DMS53 (cell line): Measurements from ENCODE around the gene ARHGAP10.

Experiments
- DNase-seq: peaks from one replicate; lab custom pipeline; 2025; lab: John Stamatoyannopoulos, UW

ARHGAP10 gene

DNA sequence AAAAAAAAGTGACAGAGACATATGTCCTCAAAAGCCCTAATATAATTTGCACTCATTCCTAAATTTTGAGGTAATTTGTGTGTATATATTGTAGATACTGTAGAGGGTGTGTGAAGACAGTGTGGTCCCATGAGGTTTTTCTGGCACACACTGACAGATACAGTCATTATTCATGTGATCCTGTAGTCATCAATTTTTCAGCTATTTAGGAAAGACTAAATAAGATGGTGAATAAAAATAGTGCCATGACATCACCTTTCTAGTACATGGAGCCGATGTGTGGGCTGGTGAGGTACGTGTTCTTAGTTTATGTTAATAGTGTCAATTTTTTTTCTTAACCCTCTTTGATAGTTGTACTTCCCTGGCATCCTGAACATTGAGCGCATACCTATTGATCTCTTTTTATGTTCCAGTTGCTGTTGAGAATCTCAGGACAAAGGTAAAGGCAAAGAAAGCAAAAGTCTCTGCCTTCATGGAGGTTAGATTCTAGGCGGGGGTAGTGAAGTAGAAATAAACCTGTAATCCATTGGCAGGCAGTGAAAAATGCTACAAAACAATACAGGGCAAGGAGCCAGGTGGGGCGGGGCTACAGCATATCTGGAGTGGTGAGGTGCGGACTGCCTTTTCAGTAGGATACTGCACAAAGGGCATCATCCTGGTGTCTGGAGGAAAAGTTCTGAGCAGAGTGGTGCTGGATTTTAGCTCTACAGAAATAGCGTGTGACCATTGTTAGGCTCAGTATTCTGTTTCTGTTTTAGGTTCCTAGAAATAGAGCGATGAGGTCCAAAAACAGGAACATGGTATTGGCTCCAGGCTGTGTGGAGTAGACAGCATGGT is 93.8 kb downstream of the ARHGAP10 start:
- no peak for DNase-seq

DNA sequence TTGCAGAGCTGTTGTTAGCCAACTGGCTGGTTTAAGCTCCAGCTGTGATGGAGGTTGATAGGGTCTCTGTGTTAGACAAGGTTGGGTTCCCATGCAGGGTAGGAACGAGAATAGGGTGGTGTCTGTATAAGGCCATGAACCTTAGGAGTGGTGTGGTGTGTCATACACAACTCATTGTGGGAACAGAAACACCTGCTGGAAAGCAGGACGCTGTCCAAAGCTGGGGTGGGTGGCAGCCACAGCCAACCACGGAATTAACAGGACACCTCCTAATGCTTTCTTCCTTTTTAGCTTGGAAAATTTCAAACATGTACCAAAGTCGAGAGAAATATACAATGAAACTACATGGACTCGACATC is 94.4 kb downstream of the ARHGAP10 start:
- no peak for DNase-seq

DNA sequence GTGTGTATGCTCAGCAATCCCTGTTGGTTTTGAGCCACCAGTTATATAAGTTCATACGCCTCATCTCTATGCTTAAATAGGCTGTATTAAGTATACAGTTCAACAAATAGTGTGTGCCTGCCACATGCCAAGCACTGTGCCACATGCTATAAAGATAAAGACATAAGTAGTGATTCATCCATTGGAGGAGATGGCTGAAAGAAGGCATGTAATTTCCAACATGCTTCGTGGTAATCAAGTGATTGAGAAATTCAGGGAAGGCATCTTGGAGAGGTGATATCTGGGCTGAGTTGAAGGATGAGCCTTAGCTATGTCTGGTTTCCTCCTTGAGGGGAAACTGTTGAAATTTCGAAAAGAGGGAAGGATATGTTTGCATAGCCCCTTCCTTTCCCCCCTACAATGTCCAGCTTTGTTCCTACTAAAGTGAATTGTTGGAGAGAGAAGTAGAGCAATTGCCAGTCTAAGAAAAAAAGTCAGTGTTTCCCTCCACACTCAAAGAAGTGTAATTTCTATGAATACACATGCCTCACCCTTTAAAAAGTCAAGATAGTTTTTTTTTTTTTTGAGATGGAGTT is 96.5 kb downstream of the ARHGAP10 start:
- DNase-seq = no peak

DNA sequence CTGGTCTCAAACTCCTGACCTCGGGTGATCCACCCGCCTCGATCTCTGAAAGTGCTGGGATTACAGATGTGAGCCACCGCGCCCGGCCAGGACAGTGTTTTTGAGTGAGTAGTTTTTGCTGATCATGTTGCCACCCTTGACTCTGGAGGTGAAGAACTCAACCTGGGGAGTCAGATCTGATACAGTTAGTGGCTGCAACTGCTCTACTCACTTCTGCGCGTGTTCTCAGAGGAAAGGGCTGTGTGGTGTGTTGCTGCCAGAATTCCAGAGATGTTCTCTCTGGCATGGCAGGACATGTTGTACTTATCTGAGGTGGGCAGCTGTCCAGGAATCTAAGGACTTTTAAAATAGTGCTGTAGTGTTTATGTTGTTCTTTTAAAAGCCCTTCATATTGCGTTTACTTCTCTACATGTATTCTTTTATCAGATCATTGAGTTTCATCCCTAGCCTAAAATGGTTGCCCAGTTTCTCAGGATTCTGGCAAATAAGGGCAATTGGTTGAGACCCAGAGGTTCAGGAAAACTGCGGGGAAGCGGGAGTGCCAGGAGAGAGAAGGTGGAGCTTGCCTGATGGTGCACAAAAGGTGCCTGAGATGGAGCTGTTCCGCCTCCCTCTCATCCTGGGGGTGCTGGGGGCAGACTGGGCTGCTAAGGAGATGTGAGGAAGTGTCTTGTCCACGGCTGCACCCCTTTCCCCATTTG is 97.7 kb downstream of the ARHGAP10 start:
- no peak for DNase-seq

DNA sequence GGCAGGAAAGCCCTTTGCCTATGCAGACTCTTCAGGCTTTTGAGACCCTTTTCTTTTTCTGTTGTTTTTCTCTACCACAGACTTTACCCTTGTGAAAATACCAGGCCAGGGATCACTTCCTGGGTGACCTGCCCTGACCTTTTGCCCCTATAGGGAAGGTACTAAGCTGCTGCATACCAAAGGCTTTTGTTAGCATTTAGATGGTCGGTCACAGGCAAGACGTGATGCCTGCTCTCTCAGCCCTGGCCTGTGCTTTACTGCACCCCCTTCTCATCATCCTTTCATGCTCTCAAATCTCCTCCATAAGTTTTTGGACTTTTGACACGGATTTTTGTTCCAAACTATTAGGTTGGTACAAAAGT is 98.2 kb downstream of the ARHGAP10 start:
- DNase-seq = no peak

DNA sequence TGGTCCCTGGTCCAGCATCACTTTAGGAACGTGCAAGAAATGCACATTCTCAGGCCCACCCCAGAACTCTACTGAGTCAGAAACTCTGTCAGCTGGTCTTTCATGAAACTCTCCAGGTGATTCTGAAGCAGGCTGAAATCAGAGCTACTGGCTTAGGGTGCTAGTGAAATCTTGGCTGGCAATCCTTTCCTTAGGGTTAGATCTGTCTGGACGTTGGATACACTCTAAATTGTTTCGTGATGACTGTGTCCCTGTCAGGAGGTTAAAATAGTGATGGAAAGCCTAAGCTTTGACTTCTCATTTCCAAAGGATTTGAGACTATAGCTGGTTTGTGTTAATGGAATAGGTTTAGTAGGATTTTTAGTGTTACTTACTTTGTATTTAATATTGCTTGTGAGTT is 99.1 kb downstream of the ARHGAP10 start:
- no peak for DNase-seq

DNA sequence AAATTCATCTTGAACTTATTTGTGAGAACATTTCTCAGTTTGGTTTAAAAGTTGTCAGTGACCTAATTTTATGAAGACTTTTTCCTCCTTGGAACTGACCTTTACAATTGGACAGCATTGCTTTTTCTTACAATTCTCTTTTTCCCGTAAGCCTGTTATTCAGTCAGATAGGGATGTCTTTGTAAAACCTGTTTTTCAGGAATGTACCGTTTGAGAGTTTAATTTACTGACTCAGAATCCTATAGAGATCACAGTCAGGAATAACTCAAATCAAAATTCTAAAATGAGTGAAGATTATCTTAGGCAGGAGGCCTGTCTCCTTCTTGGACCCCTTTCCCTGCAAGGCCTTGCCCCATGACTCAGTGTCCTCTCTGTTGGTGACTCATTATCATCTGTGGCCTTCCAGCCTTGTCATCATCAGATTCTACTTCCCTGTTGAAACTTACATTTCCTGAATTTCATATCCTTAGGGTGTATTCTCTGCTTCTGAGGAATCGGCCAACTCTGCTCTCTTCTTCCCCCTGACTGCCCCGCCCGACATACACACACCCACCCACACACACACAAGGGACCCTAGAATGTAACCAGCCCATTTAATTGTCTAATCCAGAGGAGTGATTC is 99.8 kb downstream of the ARHGAP10 start:
- peak; percentile 76 for DNase-seq

DNA sequence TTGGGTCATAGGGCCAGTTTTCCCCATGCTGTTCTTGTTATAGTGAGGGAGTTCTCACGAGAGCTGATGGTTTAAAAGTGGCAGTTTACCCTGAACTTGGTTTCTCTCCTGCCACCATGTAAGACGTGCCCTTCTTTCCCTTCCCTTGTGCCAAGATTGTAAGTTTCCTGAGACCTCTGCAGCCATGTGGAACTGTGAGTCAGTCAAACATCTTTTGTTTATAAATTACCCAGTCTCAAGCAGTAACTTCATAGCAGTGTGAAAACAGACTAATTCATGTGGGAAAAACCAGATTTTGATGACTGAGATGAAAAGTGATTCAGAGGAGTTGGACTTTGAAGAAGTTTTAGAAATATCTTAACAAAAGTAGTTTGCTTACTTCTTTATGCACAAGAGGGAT is 101.4 kb downstream of the ARHGAP10 start:
- DNase-seq = no peak

DNA sequence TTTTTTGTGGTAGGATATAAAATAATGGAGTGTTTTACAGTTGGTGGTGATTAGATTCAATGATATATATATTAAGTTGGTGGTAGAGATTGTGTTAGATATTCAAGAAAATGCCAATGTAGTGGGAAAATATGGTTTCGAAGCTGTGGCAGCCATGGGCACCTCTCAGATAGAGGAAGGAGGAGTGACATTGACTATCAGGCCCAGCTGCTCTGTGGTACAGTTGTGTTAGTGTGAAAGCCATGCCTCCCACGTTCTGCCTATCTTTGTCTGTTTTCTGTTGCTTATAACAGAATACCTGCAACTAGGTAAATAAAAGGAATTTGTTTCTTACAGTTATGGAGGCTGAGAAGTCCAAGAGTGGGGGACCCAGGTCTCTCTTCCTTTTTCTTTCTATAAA is 101.9 kb downstream of the ARHGAP10 start:
- DNase-seq = no peak

DNA sequence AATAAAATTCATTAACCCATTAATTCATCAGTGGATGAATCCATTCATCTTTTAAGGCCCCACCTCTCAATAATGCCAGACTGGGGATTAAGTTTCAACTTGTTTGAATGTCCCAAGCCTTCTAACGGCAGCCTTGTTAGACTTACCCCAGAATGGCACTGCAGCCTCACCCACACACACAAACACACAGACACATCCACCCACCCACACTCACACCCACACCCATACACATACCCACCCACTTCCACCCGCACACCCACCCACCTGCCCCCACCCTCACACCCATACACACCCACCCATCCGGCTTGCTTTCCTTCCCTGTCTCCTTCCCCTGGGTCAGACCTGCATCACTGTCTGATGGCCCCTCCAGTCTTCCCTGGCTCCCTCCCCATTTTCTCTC is 102.6 kb downstream of the ARHGAP10 start:
- DNase-seq = no peak

DNA sequence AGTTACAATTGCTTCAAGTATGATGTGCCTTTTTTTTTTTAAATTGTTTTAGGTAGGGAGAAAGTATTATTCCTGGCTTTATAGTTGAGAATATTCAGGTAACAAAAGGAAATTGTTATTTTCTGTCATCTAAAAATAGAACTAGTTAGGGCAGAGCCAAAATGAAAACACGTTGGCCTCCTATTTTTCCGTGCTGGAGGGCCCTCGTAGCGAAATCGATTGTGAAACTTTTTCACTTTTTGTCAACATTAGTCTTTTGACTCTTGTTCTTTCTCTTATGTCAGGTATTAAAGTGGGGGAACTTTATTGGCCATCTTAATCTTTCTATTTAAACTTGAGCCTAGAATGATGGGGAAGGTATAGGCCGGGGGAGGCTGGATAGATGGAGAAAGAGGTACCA is 104.9 kb downstream of the ARHGAP10 start:
- no peak for DNase-seq

DNA sequence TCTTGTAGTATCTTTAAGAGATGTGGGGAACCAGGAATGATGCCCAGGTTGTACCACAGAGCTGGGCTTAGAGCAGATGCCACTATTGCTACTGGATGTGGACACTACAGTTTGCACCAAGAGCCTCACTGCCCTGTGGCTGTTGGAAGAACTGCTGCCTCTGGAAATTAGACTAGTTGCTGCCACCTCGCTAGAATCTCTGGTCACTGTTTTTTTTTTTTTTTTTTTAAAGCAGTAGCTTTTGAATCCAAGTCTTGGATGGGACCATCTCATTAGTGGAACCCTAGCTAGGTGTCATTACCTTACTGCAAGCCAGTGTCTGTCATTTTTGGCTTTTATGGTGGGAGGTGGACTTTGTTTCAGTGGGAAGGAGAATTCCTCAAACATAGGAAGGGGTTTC is 105.5 kb downstream of the ARHGAP10 start:
- DNase-seq = peak; percentile 34

DNA sequence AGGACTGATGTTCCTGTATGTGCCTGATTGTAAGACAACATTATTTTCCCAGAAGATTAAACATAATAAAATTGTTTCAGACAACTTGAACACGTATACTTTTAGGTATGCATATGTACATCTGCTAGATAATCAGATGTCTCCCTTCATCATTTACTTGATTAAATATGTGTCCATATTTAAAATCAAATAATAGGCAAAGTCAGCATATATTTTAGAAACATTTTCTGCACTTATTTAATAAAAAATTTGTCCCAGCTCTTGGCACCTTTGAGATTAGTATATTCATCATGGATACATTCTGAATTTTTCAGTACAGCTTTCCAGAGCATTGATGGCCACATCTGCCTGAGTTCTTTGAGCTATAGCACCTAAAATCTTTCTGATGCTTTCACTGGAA is 106.0 kb downstream of the ARHGAP10 start:
- DNase-seq = no peak

DNA sequence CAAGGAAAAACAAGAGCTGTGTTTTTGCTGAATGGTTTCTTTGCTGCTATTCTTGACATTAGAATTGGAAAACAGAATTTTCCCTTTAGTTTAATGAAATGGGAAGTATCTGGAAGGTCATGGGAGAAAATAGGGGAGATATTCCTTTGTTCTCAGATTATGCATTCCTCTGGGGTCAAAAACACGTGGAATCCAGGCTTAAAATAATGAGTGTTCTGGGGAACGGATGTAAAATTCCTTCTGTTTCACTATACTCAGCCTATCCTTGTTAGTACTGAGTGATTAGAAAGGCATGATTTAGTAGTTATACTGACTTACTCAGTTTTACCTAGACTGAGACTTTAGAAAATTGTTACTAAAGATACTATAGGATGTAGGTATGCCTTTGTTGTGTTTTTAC is 107.3 kb downstream of the ARHGAP10 start:
- DNase-seq = no peak

DNA sequence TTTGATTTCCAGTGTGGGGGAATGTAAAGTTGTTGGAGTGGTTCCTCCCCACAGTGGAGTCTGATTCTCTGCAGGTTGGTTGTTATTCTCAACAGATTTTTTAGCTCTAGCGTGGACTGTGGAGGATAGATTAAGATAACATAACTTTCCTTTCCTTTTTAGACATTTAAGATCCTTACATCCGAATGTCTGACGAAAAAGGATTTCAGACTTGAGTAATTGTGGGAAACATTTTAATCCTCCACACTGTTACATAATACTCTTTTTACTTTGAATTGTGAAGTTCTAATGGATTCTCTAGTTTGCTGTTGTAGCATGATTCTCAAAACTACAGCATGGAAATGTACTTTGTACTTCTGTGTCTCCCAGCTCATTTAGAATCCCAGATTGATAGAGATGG is 107.8 kb downstream of the ARHGAP10 start:
- DNase-seq = no peak

DNA sequence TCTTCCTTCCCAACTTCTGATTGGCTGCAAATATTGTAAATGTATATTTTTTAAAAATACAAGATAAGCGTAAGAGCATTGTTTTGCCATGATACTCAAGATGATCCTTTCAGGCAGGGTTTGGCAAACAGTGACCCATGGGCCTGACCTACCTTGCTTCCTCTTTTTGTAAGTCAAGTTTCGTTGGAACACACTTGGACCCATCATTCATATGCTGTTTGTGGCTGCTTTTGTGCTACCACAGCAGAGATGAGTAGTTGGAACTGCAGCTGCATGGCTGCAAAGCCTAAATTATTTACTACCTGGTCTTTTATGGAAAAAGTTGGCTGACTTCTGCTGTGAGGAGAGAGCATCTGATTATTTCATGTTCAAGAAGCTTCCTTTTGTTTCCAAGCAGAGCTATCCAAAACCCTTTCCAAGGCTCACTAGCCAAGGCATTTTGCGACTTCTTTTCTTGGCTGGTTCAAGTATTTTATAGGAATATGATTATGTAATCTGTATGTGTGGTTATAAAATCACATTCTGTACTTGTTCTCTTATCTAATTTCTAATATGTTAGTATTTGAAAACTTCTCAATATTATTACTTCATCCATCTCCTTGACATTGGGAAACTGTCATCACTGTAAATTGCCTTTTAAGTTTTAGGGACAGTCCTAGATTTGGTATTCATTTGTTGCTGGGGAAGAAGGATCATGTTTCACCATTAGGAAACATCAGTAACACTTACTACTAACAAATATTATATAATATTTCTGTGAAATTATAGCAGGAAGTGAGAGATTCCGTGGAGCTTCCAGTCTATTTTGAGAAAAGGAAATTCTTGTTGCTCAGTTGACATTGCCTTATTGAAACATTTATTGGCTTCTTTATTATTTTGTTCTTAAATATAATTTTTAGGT is 109.2 kb downstream of the ARHGAP10 start:
- DNase-seq = no peak

DNA sequence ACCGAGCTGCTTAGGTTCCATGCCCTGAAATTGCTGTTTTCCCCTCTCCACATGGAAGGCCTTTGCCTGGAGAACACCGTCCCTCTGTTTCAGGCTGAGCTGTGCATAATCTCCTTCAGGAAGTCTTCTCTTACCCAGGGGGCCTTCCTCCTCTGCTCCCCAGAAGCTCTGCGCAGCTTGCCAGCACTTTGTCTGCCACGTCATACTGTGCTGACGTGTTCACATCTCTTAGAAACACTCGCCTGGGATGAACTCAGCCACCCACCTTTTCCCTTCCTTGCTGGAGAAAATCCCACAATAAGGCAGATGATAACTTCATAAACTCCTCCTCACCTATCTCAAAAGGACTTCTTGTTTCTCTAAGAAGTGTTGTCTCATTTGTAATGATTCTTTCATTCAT is 110.7 kb downstream of the ARHGAP10 start:
- DNase-seq = no peak

DNA sequence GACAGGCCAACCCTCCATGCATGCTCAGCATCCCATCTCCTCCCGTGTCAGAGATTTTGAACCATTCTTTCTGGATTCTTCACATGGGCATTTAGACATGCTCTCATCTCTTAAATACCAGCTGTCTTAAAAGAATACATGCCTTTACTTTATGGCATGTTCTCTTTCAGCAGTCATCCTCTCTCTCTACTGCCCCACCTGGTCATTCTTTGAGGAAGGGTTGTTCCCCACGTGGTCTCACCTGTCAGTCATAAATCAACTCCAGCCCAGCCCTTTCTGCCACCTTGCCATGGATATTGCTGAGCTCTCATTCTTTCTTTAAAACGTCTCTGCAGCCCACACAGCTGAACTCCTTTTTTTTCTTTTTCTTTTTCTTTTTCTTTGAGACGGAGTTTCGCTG is 111.3 kb downstream of the ARHGAP10 start:
- peak; percentile 66 for DNase-seq

DNA sequence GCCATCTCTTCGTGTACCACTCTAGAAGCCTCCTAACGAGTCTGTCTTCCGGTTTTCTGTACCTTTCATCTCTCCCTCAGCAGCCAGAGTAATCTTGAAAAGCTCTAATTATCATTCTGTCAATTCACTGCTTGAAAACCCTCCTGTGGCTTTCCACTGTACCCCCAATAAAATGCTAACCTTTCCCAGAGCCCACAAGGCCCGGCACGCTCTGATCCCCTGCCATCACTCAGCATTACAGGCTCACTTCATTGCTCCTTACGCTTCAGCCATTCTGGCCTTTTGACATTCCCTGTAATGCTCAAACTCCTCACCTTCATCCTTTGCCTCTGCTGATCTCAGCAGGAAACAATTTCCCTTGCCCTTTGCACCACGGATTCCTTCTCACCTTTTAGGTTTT is 112.9 kb downstream of the ARHGAP10 start:
- no peak for DNase-seq

DNA sequence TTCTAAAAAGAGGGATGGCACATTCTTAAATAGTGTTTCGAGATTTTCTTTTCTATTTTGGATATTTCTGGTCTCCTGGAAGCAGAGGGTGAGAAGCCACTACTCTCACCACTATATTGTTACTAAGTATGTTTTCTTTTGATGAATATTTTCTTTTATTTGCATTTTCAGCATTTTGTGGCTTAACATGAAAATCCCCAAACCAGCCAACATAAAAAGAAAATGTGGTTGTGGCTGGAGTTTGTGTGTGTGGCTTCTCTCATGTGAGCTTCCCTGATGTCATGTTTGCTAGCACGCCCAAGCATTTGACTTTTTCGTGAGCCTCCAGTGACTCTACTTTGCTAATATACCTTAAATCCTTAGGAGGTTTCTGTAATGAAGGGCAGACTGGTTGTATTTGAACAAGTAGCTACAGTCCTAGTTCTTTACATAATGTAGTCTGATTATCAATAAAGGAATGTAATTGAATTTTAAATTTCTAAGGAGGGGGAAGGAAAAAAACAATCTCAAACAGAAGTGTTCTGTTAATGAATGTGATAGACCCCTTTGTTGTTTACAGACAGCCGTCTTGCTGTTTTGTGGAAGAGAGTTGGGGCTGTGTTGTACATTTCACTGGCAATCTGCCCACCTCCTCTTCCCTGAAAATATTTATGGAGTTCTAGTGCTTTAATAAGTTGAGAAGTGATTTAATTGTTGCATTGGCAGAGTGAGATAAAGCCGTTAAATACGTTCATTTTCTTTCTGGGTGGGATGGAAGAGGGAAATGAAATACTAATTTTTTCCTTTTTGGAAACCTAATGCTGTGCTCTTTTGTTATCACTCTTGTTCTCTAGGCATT is 114.6 kb downstream of the ARHGAP10 start:
- no peak for DNase-seq
